Vagina (tissue), 2 donors: ENCODE results near the gene CMYA5.

ENCODE experiments used
- CTCF ChIP-seq, 3 experiments: fragments of 450-650 bp in 2 of 3; fragments of 200-600 bp in 1 of 3; sonication (generic) in 1 of 3; IDR thresholded peaks; one replicate each; pipeline ENCODE4 v1.5.1; 2017 to 2019; ENCODE audit warnings: antibody characterized with exemption in 3 of 3, mild to moderate bottlenecking in 2 of 3, moderate library complexity in 2 of 3
- POLR2A ChIP-seq, 2 donors: fragments of 450-650 bp; IDR thresholded peaks; one replicate each; pipeline ENCODE4 v1.6.1; 2017; ENCODE audit warnings: antibody characterized with exemption in 2 of 2, mild to moderate bottlenecking in 2 of 2, moderate library complexity in 2 of 2
- POLR2AphosphoS5 ChIP-seq, 2 donors: sonication (generic); formaldehyde crosslinking; IDR thresholded peaks; one replicate each; pipeline ENCODE4 v1.9.0; 2017; ENCODE audit warnings: antibody characterized with exemption in 2 of 2, mild to moderate bottlenecking in 2 of 2, low read depth in 1 of 2; ENCODE audit not compliant: insufficient read depth in 1 of 2

DNA sequence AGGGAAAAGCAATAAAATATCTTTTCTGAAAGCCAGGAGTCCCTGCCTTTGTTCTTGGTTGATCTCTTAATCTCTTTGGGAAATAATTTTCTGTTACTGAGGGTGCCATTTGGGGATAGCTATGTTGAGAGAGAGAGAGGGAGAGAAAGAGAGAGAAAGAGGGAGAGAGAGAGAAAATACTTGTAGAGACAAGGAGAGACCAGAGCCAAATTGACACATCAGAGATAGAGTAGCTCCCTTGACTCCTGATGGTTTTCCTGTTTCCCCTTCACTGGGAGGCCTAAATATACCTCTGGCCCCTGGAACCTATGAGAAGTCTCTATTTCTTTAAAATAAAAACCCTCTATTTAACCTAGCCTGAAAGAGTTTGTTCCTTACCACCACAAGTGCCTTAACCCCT, 14.9 kb downstream of the CMYA5 start:
- TF ChIP-seq CTCF (IDR thresholded peaks at IDR 0.05) (no peak), POLR2A (IDR thresholded peaks at IDR 0.05) (no peak), POLR2AphosphoS5 (IDR thresholded peaks at IDR 0.05; ENCODE audit: insufficient read depth in 1 of 2, low read depth in 1 of 2) (no peak)
